HG02588 (cell line): Measurements from ENCODE around the gene MUSTN1.

Source experiments
- ATAC-seq: cut with Tn5 transposase; IDR thresholded peaks from one replicate; pipeline ENCODE4 v1.9.1; 2021; ENCODE audit warnings: mild to moderate bottlenecking, moderate library complexity; ENCODE audit not compliant: unreplicated experiment

MUSTN1 gene

GRCh38 chr3:52809662-52810377, 25.0 kb downstream of the MUSTN1 start:
- ATAC-seq: no peak

GRCh38 chr3:52809149-52809548, 25.7 kb downstream of the MUSTN1 start:
- ATAC-seq: no peak

- ATAC-seq: no peak
Observed at GRCh38 chr3:52805270-52806039, 29.4 kb downstream of the MUSTN1 start.

GRCh38 chr3:52801839-52802238, 33.0 kb downstream of the MUSTN1 start:
- no peak for ATAC-seq

DNA sequence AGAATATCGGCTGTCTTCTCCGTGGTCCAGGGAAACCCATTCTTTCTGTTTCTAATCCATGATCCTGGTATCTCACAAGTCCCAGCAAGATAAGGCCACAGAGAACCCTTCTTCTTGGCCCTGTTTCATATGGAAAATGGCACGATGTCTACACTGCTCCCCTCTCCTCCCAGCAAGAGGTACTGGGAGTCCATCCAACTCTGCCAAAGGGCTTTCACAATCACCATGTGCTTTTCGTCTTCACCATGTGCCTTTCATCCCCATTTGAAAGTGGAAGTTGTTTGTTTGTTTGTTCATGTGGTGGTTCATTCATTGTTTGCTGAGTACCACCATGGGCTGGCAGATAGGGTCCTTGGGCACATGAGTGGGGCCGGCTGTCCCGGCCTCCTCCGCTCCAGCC, 34.7 kb downstream of the MUSTN1 start:
- no peak for ATAC-seq

- no peak for ATAC-seq
Observed at GRCh38 chr3:52798978-52799476, 35.8 kb downstream of the MUSTN1 start.

- no peak for ATAC-seq
Observed at GRCh38 chr3:52798376-52798977, 36.3 kb downstream of the MUSTN1 start.

GRCh38 chr3:52796411-52796810, 38.4 kb downstream of the MUSTN1 start:
- no peak for ATAC-seq

GRCh38 chr3:52795298-52795900, 39.4 kb downstream of the MUSTN1 start:
- ATAC-seq: no peak

GRCh38 chr3:52794612-52795099, 40.2 kb downstream of the MUSTN1 start, which contains the start of gene ITIH3:
Gene ITIH3 (plus strand): TSS chr3:52794796. CDS start chr3:52794804, 8 bp downstream.
- no peak for ATAC-seq

GRCh38 chr3:52793702-52794611, 40.9 kb downstream of the MUSTN1 start:
- no peak for ATAC-seq

- ATAC-seq: no peak
Observed at GRCh38 chr3:52792961-52793695, 41.7 kb downstream of the MUSTN1 start.

DNA sequence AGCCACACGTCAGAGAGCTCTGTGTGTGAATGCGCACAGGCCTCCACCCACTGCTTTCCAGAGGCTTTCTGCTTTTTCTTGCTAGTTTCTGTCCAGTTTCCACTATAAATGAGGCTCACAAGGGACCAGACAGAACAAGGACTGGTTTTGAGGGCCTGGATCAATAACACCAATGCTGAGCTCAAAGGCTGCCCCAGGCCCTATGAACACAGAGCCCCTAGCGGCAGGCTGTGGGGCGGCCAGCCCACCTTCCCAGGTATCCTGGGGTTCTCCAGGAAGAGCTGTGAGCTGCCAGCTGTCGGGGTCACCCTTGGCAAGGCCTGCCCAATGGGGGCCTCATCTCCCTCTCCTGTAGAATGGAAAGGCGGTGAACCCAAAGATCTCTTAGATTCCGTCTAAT, 42.4 kb downstream of the MUSTN1 start:
- ATAC-seq: no peak

GRCh38 chr3:52791928-52792327, 42.9 kb downstream of the MUSTN1 start:
- ATAC-seq: no peak

DNA sequence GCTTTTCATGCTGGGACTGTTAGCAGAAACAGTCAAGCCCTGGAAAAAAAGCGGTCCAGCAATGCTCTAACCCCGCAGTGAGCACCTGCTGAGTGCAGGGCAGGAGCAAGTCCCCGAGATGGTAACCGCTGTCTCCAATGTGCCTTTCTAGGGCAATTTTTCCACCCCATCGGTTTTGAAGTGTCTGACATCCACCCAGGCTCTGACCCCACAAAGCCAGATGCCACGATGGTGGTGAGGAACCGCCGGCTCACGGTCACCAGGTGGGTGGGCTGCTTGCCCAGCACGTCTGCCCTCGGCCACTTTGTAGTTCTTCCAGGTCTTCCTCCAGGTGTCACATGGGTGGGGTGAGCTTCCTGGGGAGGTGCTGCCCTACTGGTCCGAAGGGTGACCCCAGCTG, 43.5 kb downstream of the MUSTN1 start:
- no peak for ATAC-seq

DNA sequence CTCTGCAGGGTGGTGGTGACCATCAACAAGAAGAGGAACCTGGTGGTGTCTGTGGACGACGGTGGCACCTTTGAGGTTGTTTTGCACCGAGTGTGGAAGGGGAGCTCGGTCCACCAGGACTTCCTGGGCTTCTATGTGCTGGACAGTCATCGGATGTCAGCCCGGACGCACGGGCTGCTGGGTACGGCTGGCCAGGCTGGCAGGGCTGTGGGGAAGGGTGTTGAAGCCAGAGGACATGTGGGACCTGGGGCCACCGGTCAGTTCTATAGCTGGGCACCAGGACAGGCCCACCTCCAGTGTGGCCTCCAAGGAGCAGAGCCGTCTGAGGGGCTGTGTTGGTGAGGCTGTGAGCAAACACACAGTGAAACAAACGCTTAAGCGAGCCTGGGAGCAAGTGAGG, 44.1 kb downstream of the MUSTN1 start:
- no peak for ATAC-seq

DNA sequence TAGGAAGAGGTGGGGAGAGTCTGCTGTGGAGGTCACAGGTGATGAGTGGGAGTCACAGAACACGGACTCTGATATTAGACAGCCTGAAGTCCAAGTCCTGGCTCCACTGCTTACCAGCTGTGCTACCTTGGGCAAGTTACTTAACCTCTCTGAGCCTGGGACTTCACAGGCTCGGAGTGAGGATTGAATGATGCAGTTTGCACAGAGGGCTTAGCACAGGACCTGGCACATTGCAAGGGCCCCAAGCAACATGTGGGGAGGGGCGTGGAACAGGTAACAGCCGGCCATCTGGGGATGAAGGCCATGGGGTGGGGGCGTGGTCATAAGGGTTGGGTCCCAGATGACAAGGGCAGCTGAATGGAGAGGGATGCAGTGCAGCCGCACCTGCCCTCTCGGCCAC, 44.5 kb downstream of the MUSTN1 start:
- ATAC-seq: no peak

GRCh38 chr3:52789746-52790040, 45.1 kb downstream of the MUSTN1 start:
- ATAC-seq: no peak

DNA sequence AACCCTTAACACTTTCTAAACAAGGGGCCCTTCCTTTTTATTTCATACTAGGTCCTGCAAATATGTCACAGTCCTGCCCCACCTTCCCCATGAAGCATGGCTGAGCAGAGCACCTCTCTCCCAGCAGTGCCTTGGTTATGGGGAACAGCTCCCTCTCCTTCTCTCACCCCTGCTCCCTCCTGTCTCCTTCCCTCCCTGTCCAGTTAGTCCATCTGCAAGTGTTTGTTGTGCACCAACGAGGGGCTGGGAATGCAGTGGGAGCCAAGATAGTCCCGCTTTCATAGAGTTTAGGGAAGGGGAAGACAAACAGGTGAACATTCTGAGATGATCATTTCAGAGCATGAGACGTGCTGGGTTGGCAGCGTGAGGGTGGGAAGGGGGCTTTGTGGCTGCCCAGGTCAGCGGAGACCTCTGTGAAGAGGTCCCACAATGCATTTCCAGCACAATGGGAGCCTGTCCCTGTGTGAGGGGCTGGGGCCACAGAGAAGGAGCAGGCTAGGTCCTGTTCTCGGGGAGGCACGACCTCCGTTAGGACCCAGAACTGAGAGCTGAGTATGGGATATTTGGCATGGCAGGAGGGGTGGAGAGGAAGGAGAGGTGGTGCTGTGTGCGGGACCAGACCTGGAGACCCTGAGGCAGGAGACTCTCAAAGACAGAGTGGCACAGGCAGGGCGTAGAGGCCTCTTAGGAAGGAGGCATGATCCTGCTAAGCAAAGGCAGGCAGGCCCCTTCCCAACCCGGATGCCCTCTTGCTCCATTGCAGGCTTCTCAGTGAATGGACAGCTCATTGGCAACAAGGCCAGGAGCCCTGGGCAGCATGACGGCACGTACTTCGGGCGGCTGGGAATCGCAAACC, 45.7 kb downstream of the MUSTN1 start:
- no peak for ATAC-seq
